Vagina (tissue), 2 donors: Measurements from ENCODE around the gene SVIL. TPM values are rescaled to one million over a fixed set of nuclear protein-coding genes. Genes with fewer than 3 reads are reported as not detected.
"Not testable (repeated sequence)": the region's sequence is repeated elsewhere in the genome, so short reads cannot be mapped to it uniquely, and the experiment has no call there.

ENCODE experiments used
- DNase-seq, 2 donors: peaks; one replicate each; pipeline ENCODE4 v3.0.0-alpha.2; 2017; ENCODE audit errors: extremely low spot score in 2 of 2
- H3K27ac ChIP-seq: fragments of 200-600 bp; sonication (generic); one replicate; pipeline ENCODE4 v1.5.1; 2019
- H3K27me3 ChIP-seq: fragments of 200-600 bp; sonication (generic); one replicate; pipeline ENCODE4 v1.5.1; 2019
- H3K36me3 ChIP-seq, 2 donors: fragments of 200-600 bp; sonication (generic); one replicate each; pipeline ENCODE4 v1.5.1; 2017 to 2019
- H3K4me1 ChIP-seq: fragments of 200-600 bp; sonication (generic); one replicate; pipeline ENCODE4 v1.5.1; 2019
- H3K4me3 ChIP-seq, 2 donors: fragments of 200-600 bp; sonication (generic); 1 replicate in 1 of 2; 2 replicates in 1 of 2; pipeline ENCODE4 v1.5.1; 2016 to 2019
- H3K9me3 ChIP-seq: fragments of 200-600 bp; sonication (generic); one replicate; pipeline ENCODE4 v1.5.1; 2019
- POLR2A ChIP-seq, 2 donors: fragments of 450-650 bp; IDR thresholded peaks; one replicate each; pipeline ENCODE4 v1.6.1; 2017; ENCODE audit warnings: antibody characterized with exemption in 2 of 2, mild to moderate bottlenecking in 2 of 2, moderate library complexity in 2 of 2
- POLR2AphosphoS5 ChIP-seq, 2 donors: sonication (generic); formaldehyde crosslinking; IDR thresholded peaks; one replicate each; pipeline ENCODE4 v1.9.0; 2017; ENCODE audit warnings: antibody characterized with exemption in 2 of 2, mild to moderate bottlenecking in 2 of 2, low read depth in 1 of 2; ENCODE audit not compliant: insufficient read depth in 1 of 2
- intact Hi-C: fragments of 100-400 bp; cut with DNase I; formaldehyde crosslinking; loops from one replicate; pipeline ENCODE4 v1.15.1; 2023
- total RNA-seq: library from RNA; depleted of rRNA; stranded (reverse); fragments of >200 nt; gene quantifications from one replicate; pipeline ENCODE4 v1.2.3, GENCODE V29; 2016
- TF ChIP-seq, protein P1 (sequence below), 3 experiments: fragments of 450-650 bp in 2 of 3; fragments of 200-600 bp in 1 of 3; sonication (generic) in 1 of 3; IDR thresholded peaks; one replicate each; pipeline ENCODE4 v1.5.1; 2017 to 2019; ENCODE audit warnings: antibody characterized with exemption in 3 of 3, mild to moderate bottlenecking in 2 of 3, moderate library complexity in 2 of 3

The SVIL gene
- total RNA-seq, 1 donor from 2014 or later: 111 TPM

DNA sequence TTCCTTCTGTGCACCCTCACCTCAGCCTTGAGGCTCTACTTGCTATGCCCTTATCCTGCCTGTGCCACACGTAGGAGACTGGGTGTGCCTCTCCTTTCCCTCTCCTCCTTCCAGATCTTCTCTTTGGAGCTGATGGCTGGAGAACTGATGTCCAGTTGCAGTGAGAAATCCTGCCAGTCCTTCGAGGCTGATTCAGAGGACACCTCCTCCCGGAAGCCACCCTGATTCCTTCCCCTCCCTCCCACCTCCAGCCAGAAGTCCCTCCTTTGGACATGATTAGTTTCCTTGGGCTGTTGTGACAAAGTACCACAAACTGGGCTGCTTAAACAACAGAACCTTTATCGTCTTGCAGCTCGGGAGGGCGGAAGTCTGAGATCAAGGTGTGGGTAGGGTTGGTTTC, 184.4 kb downstream of the SVIL start:
- peaks cover 16% of the 10 kb centered on the region for H3K4me1 ChIP-seq
- H3K9me3 ChIP-seq: no peaks in the 10 kb centered on the region
- intact Hi-C loops: no loop called here
- no peak for DNase-seq
- no peak overlapping the region for H3K27ac ChIP-seq
- TF ChIP-seq POLR2AphosphoS5 (IDR thresholded peaks at IDR 0.05; ENCODE audit: insufficient read depth in 1 of 2, low read depth in 1 of 2) (no peak), POLR2A (IDR thresholded peaks at IDR 0.05) (no peak)
- TF ChIP-seq, protein P1, sequence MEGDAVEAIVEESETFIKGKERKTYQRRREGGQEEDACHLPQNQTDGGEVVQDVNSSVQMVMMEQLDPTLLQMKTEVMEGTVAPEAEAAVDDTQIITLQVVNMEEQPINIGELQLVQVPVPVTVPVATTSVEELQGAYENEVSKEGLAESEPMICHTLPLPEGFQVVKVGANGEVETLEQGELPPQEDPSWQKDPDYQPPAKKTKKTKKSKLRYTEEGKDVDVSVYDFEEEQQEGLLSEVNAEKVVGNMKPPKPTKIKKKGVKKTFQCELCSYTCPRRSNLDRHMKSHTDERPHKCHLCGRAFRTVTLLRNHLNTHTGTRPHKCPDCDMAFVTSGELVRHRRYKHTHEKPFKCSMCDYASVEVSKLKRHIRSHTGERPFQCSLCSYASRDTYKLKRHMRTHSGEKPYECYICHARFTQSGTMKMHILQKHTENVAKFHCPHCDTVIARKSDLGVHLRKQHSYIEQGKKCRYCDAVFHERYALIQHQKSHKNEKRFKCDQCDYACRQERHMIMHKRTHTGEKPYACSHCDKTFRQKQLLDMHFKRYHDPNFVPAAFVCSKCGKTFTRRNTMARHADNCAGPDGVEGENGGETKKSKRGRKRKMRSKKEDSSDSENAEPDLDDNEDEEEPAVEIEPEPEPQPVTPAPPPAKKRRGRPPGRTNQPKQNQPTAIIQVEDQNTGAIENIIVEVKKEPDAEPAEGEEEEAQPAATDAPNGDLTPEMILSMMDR (IDR thresholded peaks at IDR 0.05): no peak
- no peaks in the 10 kb centered on the region for H3K27me3 ChIP-seq
- no peak overlapping the region for H3K4me3 ChIP-seq
- no peaks in the 10 kb centered on the region for H3K36me3 ChIP-seq

DNA sequence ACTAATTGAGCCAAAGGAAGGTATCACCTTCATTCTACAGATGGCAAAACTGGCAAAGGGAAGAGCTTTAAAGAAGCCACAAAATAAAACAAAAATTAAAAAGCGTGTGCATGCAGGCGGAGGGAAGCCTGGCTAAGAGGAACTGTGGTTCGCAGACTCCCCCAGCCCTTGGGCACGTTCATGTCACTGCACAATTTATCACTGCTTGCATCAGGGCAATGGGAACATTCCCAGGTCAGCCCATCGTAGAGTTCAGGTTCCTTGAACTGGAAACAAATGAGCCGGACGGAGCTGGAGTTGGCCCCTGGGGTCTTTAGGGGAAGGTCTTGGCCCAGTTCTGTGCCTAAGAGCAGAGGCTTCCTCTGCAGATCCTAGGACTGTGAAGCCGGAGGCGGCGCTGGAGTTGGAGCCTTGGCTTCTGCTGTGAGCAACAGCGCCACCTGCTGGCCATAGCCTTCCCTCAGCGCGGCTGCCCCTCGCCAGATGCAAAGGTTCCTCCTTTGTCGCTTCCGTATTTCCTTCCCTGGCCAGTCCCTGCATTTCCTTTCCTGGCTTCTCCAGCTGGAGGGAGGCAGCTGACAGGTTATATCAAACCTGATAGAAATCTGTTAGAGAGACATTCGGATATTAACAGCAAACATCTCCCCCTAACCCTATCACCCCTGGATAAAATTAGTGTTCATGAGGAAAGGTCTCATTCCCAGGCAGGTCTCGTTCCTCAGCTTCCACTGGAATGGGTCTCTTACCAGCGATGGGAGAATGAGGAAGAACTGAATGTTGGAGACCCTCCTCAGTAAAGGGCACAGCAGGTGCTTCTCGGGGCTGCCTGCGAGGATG, 185.8 kb downstream of the SVIL start:
- not testable (repeated sequence) for H3K36me3 ChIP-seq, DNase-seq, H3K4me3 ChIP-seq, H3K9me3 ChIP-seq, H3K27me3 ChIP-seq, H3K27ac ChIP-seq
- TF ChIP-seq, protein P1 (IDR thresholded peaks at IDR 0.05): peak; percentile 63 to 89 (median 83)
- H3K4me1 ChIP-seq: peaks cover 16% of the 10 kb centered on the region
- intact Hi-C loops: loop anchor here (5.0 kb wide), 1 partner anchor 67 kb away; no protein-coding TSS in a partner anchor

DNA sequence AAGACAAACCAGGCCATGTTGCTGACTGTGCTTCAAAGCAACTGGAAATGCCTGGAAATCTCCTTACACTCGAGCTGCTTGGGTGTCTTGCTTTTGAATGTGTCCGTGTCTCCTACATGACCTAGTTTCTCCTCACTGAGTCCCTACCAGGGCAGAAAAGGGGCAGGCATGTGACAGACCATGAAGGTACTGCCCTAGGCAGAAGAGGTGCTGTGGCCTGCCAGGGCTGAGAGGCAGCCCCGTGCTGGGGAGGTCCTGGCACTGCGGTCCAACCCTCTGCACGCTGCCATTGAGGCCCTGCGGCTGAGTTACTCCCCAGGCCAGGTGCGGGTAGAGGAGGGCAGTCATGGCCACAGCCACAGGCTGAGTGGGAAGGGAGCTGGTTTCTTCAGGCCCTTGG, 186.6 kb downstream of the SVIL start:
- no peak for DNase-seq
- Histone ChIP-seq H3K27me3 (no peaks in the 10 kb centered on the region), H3K9me3 (no peaks in the 10 kb centered on the region), H3K4me3 (no peak overlapping the region), H3K4me1 (peaks cover 16% of the 10 kb centered on the region), H3K36me3 (no peaks in the 10 kb centered on the region), H3K27ac (no peak overlapping the region)
- TF ChIP-seq POLR2A (IDR thresholded peaks at IDR 0.05): no peak
- TF ChIP-seq POLR2AphosphoS5 (IDR thresholded peaks at IDR 0.05; ENCODE audit: insufficient read depth in 1 of 2, low read depth in 1 of 2): no peak
- TF ChIP-seq, protein P1 (IDR thresholded peaks at IDR 0.05): no peak
- intact Hi-C loops: loop anchor here (5.0 kb wide), 1 partner anchor 66 kb away; no protein-coding TSS in a partner anchor

DNA sequence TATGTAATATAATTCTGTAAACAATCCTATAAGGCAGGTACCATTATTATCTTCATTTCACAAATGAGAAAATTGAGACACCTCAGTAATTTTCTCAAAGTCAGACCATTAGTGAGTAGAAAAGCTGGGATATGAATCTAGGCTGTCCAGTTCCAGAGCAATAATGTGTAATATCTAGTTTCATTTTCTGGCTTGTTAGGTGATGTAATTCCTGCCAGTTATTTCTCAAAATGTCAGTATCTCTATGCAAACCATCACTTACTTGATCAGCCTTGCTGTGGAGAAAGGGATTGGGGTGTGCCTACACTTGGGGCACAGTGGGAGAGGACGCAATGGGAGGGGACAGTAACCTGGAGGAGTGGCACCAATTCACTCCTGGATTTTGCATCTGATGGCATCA, 188.4 kb downstream of the SVIL start:
- Histone ChIP-seq H3K27ac (no peak overlapping the region), H3K4me1 (peaks cover 16% of the 10 kb centered on the region), H3K9me3 (no peaks in the 10 kb centered on the region), H3K27me3 (no peaks in the 10 kb centered on the region), H3K36me3 (no peaks in the 10 kb centered on the region), H3K4me3 (no peak overlapping the region)
- DNase-seq: no peak
- TF ChIP-seq POLR2AphosphoS5 (IDR thresholded peaks at IDR 0.05; ENCODE audit: insufficient read depth in 1 of 2, low read depth in 1 of 2) (no peak), POLR2A (IDR thresholded peaks at IDR 0.05) (no peak)
- TF ChIP-seq, protein P1 (IDR thresholded peaks at IDR 0.05): no peak
- intact Hi-C loops: loop anchor here (5.0 kb wide), 1 partner anchor 64 kb away; no protein-coding TSS in a partner anchor
